Dermis microvascular lymphatic vessel endothelial cell (primary cell): ENCODE results near the gene PXK. TPM values are rescaled to one million over a fixed set of nuclear protein-coding genes. Genes with fewer than 3 reads are reported as not detected.
"Not testable (repeated sequence)": the region's sequence is repeated elsewhere in the genome, so short reads cannot be mapped to it uniquely, and the experiment has no call there.

Experiments used
- DNase-seq, 2 donors: peaks; one replicate each; pipeline versions ENCODE4 v3.0.0 to v3.0.0-alpha.2; 2010; ENCODE audit warnings: low read depth in 2 of 2
- total RNA-seq: library from RNA; depleted of rRNA; stranded (reverse); fragments of >200 nt; gene quantifications from 2 replicates; pipeline ENCODE4 v1.2.1, GENCODE V29; 2014

Gene PXK
- total RNA-seq, 1 donor from 2014 or later: 18.0 TPM

GRCh38 chr3:58418227-58418626 lies 85.5 kb downstream of the PXK start:
- no peak for DNase-seq

- DNase-seq: no peak
Observed at GRCh38 chr3:58419780-58420507, 87.3 kb downstream of the PXK start.

GRCh38 chr3:58421004-58421403 lies 88.3 kb downstream of the PXK start:
- no peak for DNase-seq

GRCh38 chr3:58422756-58423325 lies 90.1 kb downstream of the PXK start:
- no peak for DNase-seq

GRCh38 chr3:58424613-58425012 lies 91.9 kb downstream of the PXK start:
- DNase-seq: no peak

GRCh38 chr3:58425782-58426181 lies 93.1 kb downstream of the PXK start:
- no peak for DNase-seq

GRCh38 chr3:58427661-58428361 lies 95.1 kb downstream of the PXK start:
- DNase-seq: peak; percentile 11 to 59

GRCh38 chr3:58429657-58430056 lies 97.0 kb downstream of the PXK start:
- no peak for DNase-seq

- no peak for DNase-seq
Observed at GRCh38 chr3:58432905-58433304, 100.2 kb downstream of the PXK start.

- peak; percentile 74 to 90 for DNase-seq
Observed at GRCh38 chr3:58433400-58434167, 100.9 kb downstream of the PXK start, which contains the start of gene PDHB. PDHB (minus strand) TSS chr3:58433832; CDS start chr3:58433809, 23 bp downstream.

GRCh38 chr3:58434168-58434504 lies 101.4 kb downstream of the PXK start:
- DNase-seq: no peak

- no peak for DNase-seq
Observed at GRCh38 chr3:58434511-58434910, 101.8 kb downstream of the PXK start.

GRCh38 chr3:58434990-58435389 lies 102.3 kb downstream of the PXK start:
- no peak for DNase-seq

- not testable (repeated sequence) for DNase-seq
Observed at GRCh38 chr3:58437276-58437675, 104.6 kb downstream of the PXK start.

GRCh38 chr3:58440996-58441355 lies 108.3 kb downstream of the PXK start:
- DNase-seq: not testable (repeated sequence)

GRCh38 chr3:58441514-58442450 lies 109.1 kb downstream of the PXK start:
- no peak for DNase-seq

GRCh38 chr3:58452176-58452575 lies 119.5 kb downstream of the PXK start:
- DNase-seq: no peak

GRCh38 chr3:58459160-58459559 lies 126.5 kb downstream of the PXK start:
- DNase-seq: no peak

GRCh38 chr3:58462829-58463180 lies 130.1 kb downstream of the PXK start:
- no peak for DNase-seq

- DNase-seq: peak; percentile 33 to 69
Observed at GRCh38 chr3:58463181-58463941, 130.7 kb downstream of the PXK start.
